GM12878 (cell line): ENCODE measurements around the gene EDARADD.

ENCODE experiments used
- CEBPB ChIP-seq, 2 experiments: fragments of 150-350 bp in 1 of 2; IDR thresholded peaks; 2 replicates each; pipeline ENCODE4 v1.6.1; 2012 to 2014; ENCODE audit warnings: low read depth in 2 of 2, low read length in 2 of 2, borderline replicate concordance in 1 of 2, inconsistent platforms in 1 of 2
- CTCF ChIP-seq, 3 experiments: IDR thresholded peaks in 2 of 3; conservative IDR thresholded peaks in 1 of 3; 2 replicates each; pipeline ENCODE4 v1.5.1; 2011; ENCODE audit warnings: low read depth in 3 of 3, low read length in 3 of 3, mild to moderate bottlenecking in 3 of 3, control low read depth in 2 of 3, moderate library complexity in 2 of 3, inconsistent platforms in 1 of 3, mixed read lengths in 1 of 3; ENCODE audit not compliant: control insufficient read depth in 2 of 3, insufficient read depth in 1 of 3; ENCODE audit errors: extremely low read depth in 1 of 3
- EGR1 ChIP-seq, 2 experiments: IDR thresholded peaks; 1 replicate in 1 of 2; 2 replicates in 1 of 2; pipeline ENCODE4 v1.6.1; 2011 to 2012; ENCODE audit warnings: low read depth in 2 of 2, low read length in 2 of 2, borderline replicate concordance in 1 of 2, mild to moderate bottlenecking in 1 of 2, moderate library complexity in 1 of 2
- HDGF ChIP-seq: fragments of 450-650 bp; IDR thresholded peaks from 2 replicates; pipeline ENCODE4 v1.6.1; 2016; ENCODE audit warnings: antibody characterized with exemption
- MXI1 ChIP-seq: fragments of 150-350 bp; IDR thresholded peaks from 2 replicates; pipeline ENCODE4 v1.6.1; 2011; ENCODE audit warnings: low read depth, mild to moderate bottlenecking, inconsistent platforms, low read length, improper control_type of control experiment
- POLR2A ChIP-seq: IDR thresholded peaks from 2 replicates; pipeline ENCODE4 v1.6.1; 2011; ENCODE audit warnings: low read depth, mild to moderate bottlenecking, low read length
- POLR2AphosphoS5 ChIP-seq: IDR thresholded peaks from 2 replicates; pipeline ENCODE4 v1.6.1; 2011; ENCODE audit warnings: mild to moderate bottlenecking, low read length, inconsistent platforms
- POU2F2 ChIP-seq: IDR thresholded peaks from 3 replicates; pipeline ENCODE4 v1.6.1; 2011; ENCODE audit warnings: low read depth, mild to moderate bottlenecking, low read length, borderline replicate concordance
- REST ChIP-seq: IDR thresholded peaks from 2 replicates; pipeline ENCODE4 v1.6.1; 2012; ENCODE audit warnings: mild to moderate bottlenecking, low read depth, low read length
- USF1 ChIP-seq: IDR thresholded peaks from 2 replicates; pipeline ENCODE4 v1.6.1; 2011; ENCODE audit warnings: borderline replicate concordance, low read depth, mild to moderate bottlenecking, moderate library complexity, mixed read lengths, low read length; ENCODE audit not compliant: insufficient read depth; ENCODE audit errors: extremely low read length
- USF2 ChIP-seq: IDR thresholded peaks from 2 replicates; pipeline ENCODE4 v1.6.1; 2011; ENCODE audit warnings: low read depth, low read length, improper control_type of control experiment, borderline replicate concordance
- TF ChIP-seq, protein P1 (sequence below): fragments of 450-650 bp; IDR thresholded peaks from 2 replicates; pipeline ENCODE4 v1.6.1; 2017; ENCODE audit warnings: mild to moderate bottlenecking

GRCh38 chr1:236455243-236455642 is 61.2 kb downstream of the EDARADD start:
- TF ChIP-seq EGR1 (IDR thresholded peaks at IDR 0.05; ENCODE audit: borderline replicate concordance in 1 of 2, low read depth in 2 of 2, low read length in 2 of 2) = no peak
- TF ChIP-seq CTCF (IDR thresholded peaks at IDR 0.05 in 2 of 3, conservative IDR thresholded peaks at IDR 0.05 in 1 of 3; ENCODE audit: control insufficient read depth in 2 of 3, extremely low read depth in 1 of 3, insufficient read depth in 1 of 3, low read depth in 3 of 3, low read length in 3 of 3) = no peak
- no peak for TF ChIP-seq POU2F2
- TF ChIP-seq USF2 = no peak
- TF ChIP-seq REST = no peak
- no peak for TF ChIP-seq USF1
- TF ChIP-seq CEBPB (IDR thresholded peaks at IDR 0.05; ENCODE audit: borderline replicate concordance in 1 of 2, low read depth in 2 of 2, low read length in 2 of 2) = no peak
- TF ChIP-seq MXI1 = no peak
- no peak for TF ChIP-seq POLR2A
- TF ChIP-seq, protein P1, sequence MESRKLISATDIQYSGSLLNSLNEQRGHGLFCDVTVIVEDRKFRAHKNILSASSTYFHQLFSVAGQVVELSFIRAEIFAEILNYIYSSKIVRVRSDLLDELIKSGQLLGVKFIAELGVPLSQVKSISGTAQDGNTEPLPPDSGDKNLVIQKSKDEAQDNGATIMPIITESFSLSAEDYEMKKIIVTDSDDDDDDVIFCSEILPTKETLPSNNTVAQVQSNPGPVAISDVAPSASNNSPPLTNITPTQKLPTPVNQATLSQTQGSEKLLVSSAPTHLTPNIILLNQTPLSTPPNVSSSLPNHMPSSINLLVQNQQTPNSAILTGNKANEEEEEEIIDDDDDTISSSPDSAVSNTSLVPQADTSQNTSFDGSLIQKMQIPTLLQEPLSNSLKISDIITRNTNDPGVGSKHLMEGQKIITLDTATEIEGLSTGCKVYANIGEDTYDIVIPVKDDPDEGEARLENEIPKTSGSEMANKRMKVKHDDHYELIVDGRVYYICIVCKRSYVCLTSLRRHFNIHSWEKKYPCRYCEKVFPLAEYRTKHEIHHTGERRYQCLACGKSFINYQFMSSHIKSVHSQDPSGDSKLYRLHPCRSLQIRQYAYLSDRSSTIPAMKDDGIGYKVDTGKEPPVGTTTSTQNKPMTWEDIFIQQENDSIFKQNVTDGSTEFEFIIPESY = no peak
- TF ChIP-seq HDGF = no peak
- no peak for TF ChIP-seq POLR2AphosphoS5
